ENCODE data around the gene ZNF141.

ZNF141 gene

DNA sequence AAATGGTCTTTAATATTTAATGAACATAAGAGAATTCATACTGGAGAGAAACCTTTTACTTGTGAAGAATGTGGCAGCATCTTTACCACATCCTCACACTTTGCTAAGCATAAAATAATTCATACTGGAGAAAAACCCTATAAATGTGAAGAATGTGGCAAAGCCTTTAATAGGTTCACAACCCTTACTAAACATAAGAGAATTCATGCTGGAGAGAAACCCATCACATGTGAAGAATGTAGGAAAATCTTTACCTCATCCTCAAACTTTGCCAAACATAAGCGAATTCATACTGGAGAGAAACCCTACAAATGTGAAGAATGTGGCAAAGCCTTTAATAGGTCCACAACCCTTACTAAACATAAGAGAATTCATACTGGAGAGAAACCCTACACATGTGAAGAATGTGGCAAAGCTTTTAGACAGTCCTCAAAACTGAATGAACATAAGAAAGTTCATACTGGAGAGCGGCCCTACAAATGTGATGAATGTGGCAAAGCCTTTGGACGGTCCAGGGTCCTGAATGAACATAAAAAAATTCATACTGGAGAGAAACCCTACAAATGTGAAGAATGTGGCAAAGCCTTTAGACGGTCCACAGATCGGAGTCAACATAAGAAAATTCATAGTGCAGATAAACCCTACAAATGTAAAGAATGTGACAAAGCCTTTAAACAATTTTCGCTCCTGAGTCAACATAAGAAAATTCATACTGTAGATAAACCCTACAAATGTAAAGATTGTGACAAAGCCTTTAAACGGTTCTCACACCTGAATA lies 35.6 kb downstream of the ZNF141 start:
- H3K4me1 ChIP-seq (ENCODE audit: control insufficient read depth in 1 of 2, insufficient read depth in 1 of 2, low read depth in 1 of 2, low read length in 1 of 2) = no peaks in the 10 kb centered on the region
- no peaks in the 10 kb centered on the region for H3K27me3 ChIP-seq
- H3K36me3 ChIP-seq = peaks cover 17% of the 10 kb centered on the region
- peaks cover 94% of the 10 kb centered on the region for H3K9me3 ChIP-seq
- no peak overlapping the region for H3K4me3 ChIP-seq (ENCODE audit: low read depth in 1 of 2, low read length in 1 of 2)
- TF ChIP-seq, protein P1, sequence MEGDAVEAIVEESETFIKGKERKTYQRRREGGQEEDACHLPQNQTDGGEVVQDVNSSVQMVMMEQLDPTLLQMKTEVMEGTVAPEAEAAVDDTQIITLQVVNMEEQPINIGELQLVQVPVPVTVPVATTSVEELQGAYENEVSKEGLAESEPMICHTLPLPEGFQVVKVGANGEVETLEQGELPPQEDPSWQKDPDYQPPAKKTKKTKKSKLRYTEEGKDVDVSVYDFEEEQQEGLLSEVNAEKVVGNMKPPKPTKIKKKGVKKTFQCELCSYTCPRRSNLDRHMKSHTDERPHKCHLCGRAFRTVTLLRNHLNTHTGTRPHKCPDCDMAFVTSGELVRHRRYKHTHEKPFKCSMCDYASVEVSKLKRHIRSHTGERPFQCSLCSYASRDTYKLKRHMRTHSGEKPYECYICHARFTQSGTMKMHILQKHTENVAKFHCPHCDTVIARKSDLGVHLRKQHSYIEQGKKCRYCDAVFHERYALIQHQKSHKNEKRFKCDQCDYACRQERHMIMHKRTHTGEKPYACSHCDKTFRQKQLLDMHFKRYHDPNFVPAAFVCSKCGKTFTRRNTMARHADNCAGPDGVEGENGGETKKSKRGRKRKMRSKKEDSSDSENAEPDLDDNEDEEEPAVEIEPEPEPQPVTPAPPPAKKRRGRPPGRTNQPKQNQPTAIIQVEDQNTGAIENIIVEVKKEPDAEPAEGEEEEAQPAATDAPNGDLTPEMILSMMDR (IDR thresholded peaks at IDR 0.05) = no peak
- no peak overlapping the region for H3K27ac ChIP-seq

DNA sequence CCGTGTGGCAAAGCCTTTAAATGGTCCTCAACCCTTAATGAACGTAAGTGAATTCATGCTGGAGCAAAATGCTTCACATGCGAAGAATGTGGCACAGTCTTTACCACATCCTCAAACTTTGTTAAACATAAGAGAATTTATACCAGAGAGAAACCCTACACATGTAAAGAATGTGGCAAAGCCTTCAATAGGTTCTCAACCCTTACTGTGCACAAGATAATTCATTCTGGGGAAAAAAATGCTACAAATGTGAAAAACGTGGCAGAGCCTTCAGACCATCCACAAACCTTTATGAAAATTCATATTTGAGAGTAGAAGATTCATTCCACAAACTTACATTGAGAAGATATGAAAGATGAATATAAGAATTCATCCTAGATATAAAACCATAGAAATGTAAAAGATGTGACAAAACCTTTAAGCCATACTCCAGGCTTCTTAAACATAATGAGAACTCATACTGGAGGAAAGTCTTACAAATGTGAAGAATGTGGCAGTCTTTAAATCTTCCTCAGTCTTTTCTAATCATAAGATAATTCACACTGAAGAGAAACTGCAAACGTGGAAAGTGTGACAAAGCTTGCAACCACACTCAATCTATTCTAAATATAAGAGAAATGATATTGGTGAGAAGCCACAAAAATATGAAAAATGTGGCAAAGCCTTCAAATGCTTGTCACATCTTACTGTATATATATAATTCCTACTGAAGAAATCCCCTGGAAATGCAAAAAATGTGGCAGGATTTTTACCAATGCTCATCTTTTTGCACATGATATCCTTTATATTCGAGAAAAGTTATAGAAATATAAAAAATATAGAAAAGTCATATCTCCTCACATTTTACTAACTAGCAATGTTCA lies 36.9 kb downstream of the ZNF141 start:
- Histone ChIP-seq H3K36me3 (peaks cover 14% of the 10 kb centered on the region), H3K27me3 (no peaks in the 10 kb centered on the region), H3K4me1 (ENCODE audit: control insufficient read depth in 1 of 2, insufficient read depth in 1 of 2, low read depth in 1 of 2, low read length in 1 of 2) (no peaks in the 10 kb centered on the region), H3K9me3 (peaks cover 92% of the 10 kb centered on the region), H3K27ac (no peak overlapping the region), H3K4me3 (ENCODE audit: low read depth in 1 of 2, low read length in 1 of 2) (no peak overlapping the region)
- TF ChIP-seq, protein P1 (IDR thresholded peaks at IDR 0.05) = no peak

DNA sequence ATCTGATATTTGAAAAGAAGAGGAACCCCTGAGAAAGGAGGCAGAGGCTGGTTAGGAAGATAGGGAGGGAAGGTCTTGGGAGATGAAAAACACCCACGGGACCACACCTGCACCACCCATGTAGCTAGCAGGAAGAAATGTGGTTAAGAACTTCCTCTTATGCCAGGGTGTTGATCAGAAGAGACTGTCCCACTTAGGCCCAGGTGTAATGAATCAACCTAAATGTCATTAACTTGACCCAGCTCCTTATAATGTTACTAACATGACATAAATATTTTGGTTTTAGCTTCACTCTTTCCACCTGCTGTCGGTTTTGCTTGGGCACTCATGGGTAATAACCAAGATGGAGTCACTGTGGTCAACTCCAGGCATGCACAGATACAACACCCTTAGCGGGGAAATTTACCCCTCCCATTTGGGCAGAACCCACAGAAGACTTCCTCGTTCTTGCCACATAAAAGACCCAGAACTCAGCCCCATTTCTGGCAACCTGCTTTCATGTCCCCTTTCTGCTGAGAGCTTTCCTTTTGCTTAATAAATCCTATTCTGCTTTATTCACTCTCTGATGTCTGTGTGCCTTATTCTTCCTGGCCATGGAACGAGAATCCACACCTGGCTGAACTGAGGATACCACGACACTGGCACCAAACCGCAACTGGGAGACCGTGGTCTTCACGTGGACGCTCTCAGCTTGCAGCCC lies 46.8 kb downstream of the ZNF141 start:
- Histone ChIP-seq H3K27ac (no peak overlapping the region), H3K36me3 (no peaks in the 10 kb centered on the region), H3K9me3 (peaks cover 69% of the 10 kb centered on the region), H3K27me3 (peaks cover 26% of the 10 kb centered on the region), H3K4me3 (ENCODE audit: low read depth in 1 of 2, low read length in 1 of 2) (no peak overlapping the region), H3K4me1 (ENCODE audit: control insufficient read depth in 1 of 2, insufficient read depth in 1 of 2, low read depth in 1 of 2, low read length in 1 of 2) (no peaks in the 10 kb centered on the region)
- TF ChIP-seq, protein P1 (IDR thresholded peaks at IDR 0.05) = no peak

DNA sequence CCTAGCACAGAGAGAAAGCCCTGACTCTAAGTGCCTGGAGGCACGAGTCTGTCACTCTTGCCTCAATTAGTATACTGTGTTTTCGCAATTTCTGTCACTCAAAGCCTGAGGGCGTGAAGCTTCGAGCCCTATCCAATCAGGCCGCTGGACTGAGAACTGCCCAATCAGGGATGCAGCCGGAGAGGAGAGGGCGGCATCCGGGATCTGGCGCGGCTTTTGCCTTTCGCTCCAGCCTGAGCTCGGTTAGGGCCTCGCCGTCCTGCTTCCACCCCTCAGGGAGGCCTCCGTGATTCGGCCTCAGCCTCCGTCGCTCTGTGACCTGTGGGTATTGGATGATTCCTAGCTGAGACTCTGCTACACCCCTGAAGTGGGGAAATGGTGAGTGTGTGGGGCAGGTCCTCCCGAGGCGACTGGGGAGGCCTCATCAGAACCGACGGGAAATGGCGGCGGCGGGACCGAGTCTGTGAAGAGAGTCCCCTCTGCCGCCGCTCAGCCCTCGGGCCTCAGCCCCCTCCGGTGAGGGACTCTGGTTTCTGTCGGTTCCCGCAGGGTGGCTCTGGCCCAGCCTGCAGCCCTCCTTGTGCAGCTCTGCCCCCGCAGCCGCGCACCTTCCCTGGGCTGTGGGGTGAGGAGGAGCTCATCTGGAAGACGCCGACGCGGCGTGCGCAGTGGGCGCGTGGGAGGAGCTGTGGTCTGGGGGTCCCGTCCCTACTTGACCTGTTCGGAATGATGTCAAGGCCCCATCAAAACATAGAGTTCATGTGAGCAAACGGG lies 48.5 kb downstream of the ZNF141 start:
- no peak overlapping the region for H3K4me3 ChIP-seq (ENCODE audit: low read depth in 1 of 2, low read length in 1 of 2)
- peaks cover 26% of the 10 kb centered on the region for H3K27me3 ChIP-seq
- H3K27ac ChIP-seq = no peak overlapping the region
- H3K36me3 ChIP-seq = no peaks in the 10 kb centered on the region
- H3K4me1 ChIP-seq (ENCODE audit: control insufficient read depth in 1 of 2, insufficient read depth in 1 of 2, low read depth in 1 of 2, low read length in 1 of 2) = no peaks in the 10 kb centered on the region
- peaks cover 67% of the 10 kb centered on the region for H3K9me3 ChIP-seq
- TF ChIP-seq, protein P1 (IDR thresholded peaks at IDR 0.05) = no peak

DNA sequence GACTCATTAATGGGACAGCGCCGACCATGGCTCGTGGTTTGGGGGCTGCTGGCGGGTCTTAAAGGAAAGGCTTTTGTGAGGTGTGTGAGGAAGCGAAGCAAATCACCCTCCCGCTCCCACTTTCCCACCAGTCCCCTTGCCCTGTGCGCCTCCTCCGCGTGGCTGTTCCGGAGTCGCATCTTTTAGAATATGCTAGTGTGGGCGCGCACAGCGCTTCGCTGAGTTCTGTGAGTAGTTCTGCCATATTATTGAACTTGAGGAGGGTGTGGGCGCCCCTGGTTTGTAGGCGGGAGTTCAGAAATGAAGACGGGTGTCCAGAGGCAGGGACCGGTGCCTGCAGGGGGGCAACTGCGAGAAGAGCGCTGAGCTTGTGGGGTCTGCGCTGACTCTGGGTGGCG lies 49.1 kb downstream of the ZNF141 start:
- TF ChIP-seq, protein P1 (IDR thresholded peaks at IDR 0.05) = no peak
- H3K4me1 ChIP-seq (ENCODE audit: control insufficient read depth in 1 of 2, insufficient read depth in 1 of 2, low read depth in 1 of 2, low read length in 1 of 2) = no peaks in the 10 kb centered on the region
- no peak overlapping the region for H3K27ac ChIP-seq
- peaks cover 26% of the 10 kb centered on the region for H3K27me3 ChIP-seq
- H3K9me3 ChIP-seq = peaks cover 64% of the 10 kb centered on the region
- H3K4me3 ChIP-seq (ENCODE audit: low read depth in 1 of 2, low read length in 1 of 2) = no peak overlapping the region
- H3K36me3 ChIP-seq = no peaks in the 10 kb centered on the region
